PFSK-1 (cell line): ENCODE results near the gene PRMT6. TPM values are rescaled to one million over a fixed set of nuclear protein-coding genes. Genes with fewer than 3 reads are reported as not detected.

ENCODE experiments used
- FOXP2 ChIP-seq: optimal IDR thresholded peaks from 2 replicates; pipeline ENCODE3; 2011; ENCODE audit warnings: borderline replicate concordance, control low read depth, inconsistent platforms; ENCODE audit not compliant: insufficient read depth; ENCODE audit errors: extremely low read length, extremely low read depth
- POLR2AphosphoS5 ChIP-seq: IDR thresholded peaks from 2 replicates; pipeline ENCODE4 v1.6.1; 2012; ENCODE audit warnings: low read depth, mild to moderate bottlenecking, control low read depth, low read length, moderate library complexity
- SIN3A ChIP-seq: IDR thresholded peaks from 2 replicates; pipeline ENCODE4 v1.6.1; 2012; ENCODE audit warnings: mild to moderate bottlenecking, low read length, moderate library complexity, borderline replicate concordance; ENCODE audit not compliant: insufficient read depth
- TAF1 ChIP-seq: IDR thresholded peaks from 2 replicates; pipeline ENCODE4 v1.6.1; 2012; ENCODE audit warnings: low read length, control low read depth, borderline replicate concordance; ENCODE audit not compliant: insufficient read depth
- polyA plus RNA-seq: library from polyadenylated mRNA; unstranded; fragments of >200 nt; gene quantifications from one replicate; pipeline ENCODE4 v1.2.1, GENCODE V29; 2012; ENCODE audit warnings: low read depth, missing spikeins; ENCODE audit not compliant: insufficient read length
- TF ChIP-seq, protein P1 (sequence below), 2 experiments: IDR thresholded peaks; 2 replicates each; pipeline versions ENCODE4 v1.6.1 to v1.8.0; 2011 to 2012; ENCODE audit warnings: low read depth in 2 of 2, low read length in 2 of 2, control low read depth in 1 of 2, inconsistent platforms in 1 of 2, mild to moderate bottlenecking in 1 of 2, moderate library complexity in 1 of 2; ENCODE audit not compliant: insufficient read depth in 1 of 2

Gene PRMT6
- 21.3 TPM for polyA plus RNA-seq

GRCh38 chr1:107056426-107057196 is at the start of gene PRMT6:
TSS of gene PRMT6 (plus strand) at chr1:107056674. CDS start at chr1:107056716, 42 bp downstream.
- TF ChIP-seq POLR2AphosphoS5 (peak; percentile 93), SIN3A (peak; percentile 63; the same call in 1 of the 2 replicates), FOXP2 (peak; percentile 42), TAF1 (peak; percentile 80)
- TF ChIP-seq, protein P1, sequence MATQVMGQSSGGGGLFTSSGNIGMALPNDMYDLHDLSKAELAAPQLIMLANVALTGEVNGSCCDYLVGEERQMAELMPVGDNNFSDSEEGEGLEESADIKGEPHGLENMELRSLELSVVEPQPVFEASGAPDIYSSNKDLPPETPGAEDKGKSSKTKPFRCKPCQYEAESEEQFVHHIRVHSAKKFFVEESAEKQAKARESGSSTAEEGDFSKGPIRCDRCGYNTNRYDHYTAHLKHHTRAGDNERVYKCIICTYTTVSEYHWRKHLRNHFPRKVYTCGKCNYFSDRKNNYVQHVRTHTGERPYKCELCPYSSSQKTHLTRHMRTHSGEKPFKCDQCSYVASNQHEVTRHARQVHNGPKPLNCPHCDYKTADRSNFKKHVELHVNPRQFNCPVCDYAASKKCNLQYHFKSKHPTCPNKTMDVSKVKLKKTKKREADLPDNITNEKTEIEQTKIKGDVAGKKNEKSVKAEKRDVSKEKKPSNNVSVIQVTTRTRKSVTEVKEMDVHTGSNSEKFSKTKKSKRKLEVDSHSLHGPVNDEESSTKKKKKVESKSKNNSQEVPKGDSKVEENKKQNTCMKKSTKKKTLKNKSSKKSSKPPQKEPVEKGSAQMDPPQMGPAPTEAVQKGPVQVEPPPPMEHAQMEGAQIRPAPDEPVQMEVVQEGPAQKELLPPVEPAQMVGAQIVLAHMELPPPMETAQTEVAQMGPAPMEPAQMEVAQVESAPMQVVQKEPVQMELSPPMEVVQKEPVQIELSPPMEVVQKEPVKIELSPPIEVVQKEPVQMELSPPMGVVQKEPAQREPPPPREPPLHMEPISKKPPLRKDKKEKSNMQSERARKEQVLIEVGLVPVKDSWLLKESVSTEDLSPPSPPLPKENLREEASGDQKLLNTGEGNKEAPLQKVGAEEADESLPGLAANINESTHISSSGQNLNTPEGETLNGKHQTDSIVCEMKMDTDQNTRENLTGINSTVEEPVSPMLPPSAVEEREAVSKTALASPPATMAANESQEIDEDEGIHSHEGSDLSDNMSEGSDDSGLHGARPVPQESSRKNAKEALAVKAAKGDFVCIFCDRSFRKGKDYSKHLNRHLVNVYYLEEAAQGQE (IDR thresholded peaks at IDR 0.05; ENCODE audit: insufficient read depth in 1 of 2, low read depth in 2 of 2, low read length in 2 of 2) = 0 out of 4 replicates have a peak, but pooled peaks of 1 of the 2 experiments have one; percentile 25

DNA sequence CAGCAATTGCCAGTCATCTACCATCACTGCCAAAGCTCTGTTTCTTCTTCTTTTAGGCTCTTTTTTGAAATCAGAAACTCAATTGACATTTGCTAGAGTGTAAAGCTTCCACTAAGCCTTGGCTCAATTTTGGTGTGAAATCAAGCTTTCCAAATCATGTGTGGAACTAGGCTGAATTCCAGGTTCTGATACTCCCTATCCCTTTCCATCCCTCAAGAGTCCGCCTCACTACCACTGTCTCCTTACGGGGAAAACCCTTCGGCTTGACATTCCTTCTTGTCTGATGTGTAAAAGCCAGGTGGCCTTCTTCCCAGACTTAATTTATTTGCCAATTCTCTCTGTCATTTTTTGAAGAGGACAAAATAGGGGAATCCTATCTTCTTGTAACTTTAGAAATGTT is 47.2 kb upstream of the PRMT6 start:
- TF ChIP-seq POLR2AphosphoS5 (no peak), FOXP2 (no peak), TAF1 (no peak), SIN3A (no peak)
- TF ChIP-seq, protein P1 (IDR thresholded peaks at IDR 0.05; ENCODE audit: insufficient read depth in 1 of 2, low read depth in 2 of 2, low read length in 2 of 2) = no peak

GRCh38 chr1:107010582-107010981 is 45.9 kb upstream of the PRMT6 start:
- no peak for TF ChIP-seq TAF1
- TF ChIP-seq, protein P1 (IDR thresholded peaks at IDR 0.05; ENCODE audit: insufficient read depth in 1 of 2, low read depth in 2 of 2, low read length in 2 of 2) = no peak
- no peak for TF ChIP-seq FOXP2
- no peak for TF ChIP-seq SIN3A
- TF ChIP-seq POLR2AphosphoS5 = no peak

- TF ChIP-seq POLR2AphosphoS5 (no peak), SIN3A (no peak)
Observed at GRCh38 chr1:107016376-107016978, 40.0 kb upstream of the PRMT6 start.

- no peak for TF ChIP-seq TAF1
- no peak for TF ChIP-seq SIN3A
Observed at GRCh38 chr1:107018445-107018844, 38.0 kb upstream of the PRMT6 start.

- TF ChIP-seq POLR2AphosphoS5 = no peak
- no peak for TF ChIP-seq SIN3A
- TF ChIP-seq, protein P1 (IDR thresholded peaks at IDR 0.05; ENCODE audit: insufficient read depth in 1 of 2, low read depth in 2 of 2, low read length in 2 of 2) = no peak
- no peak for TF ChIP-seq FOXP2
- no peak for TF ChIP-seq TAF1
Observed at GRCh38 chr1:107019166-107019565, 37.3 kb upstream of the PRMT6 start.
